Hematopoietic multipotent progenitor cell treated with erythropoietin and hydrocortisone succinate and interleukin-3 and kit ligand, for 15 days (in vitro differentiated cells): Measurements from ENCODE around the gene NIPAL4.
"Not testable (repeated sequence)": the region's sequence is repeated elsewhere in the genome, so short reads cannot be mapped to it uniquely, and the experiment has no call there.

Experiments used
- DNase-seq: peaks from one replicate; pipeline ENCODE4 v3.0.0-alpha.2; 2015; ENCODE audit warnings: low spot score

The NIPAL4 gene

DNA sequence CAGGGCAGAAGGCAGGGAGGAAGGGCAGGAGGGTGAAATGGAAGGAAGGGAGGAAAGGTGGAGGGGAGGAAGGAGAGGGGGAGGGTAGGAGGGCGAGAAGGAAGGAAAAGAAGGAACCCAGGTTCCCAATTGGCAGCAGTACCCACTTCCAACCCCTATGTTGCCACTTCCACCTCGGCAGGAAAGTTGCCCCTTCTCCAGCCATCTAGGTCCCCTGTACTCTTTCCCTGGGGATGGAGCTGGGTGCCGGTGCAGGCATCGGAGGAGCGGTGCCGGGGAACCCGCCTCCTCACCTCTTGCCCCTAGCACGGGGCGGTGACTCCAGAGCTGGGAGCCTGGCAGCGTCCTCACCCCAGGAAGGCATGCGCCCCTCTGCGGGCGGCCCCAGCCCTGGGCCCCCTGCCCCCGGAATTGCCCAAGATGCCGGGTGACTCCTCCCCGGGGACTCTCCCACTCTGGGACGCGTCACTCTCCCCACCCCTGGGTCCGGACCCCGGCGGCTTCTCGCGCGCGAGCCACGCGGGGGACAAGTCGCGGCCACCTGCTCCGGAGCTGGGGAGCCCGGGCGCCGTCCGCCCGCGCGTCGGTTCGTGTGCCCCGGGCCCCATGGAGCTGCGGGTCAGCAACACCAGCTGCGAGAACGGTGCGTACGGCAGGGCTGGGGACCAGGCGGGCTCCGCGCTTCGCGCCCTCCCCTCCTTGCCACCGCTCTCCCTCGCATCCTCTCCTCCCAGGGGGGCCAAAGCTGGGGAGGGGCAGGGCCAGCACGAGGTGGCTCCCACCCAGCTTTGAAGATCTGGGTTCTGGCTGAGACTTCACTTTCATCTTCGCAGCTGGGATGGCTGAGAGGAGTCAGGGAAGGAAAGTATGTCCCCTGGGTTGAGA, at the start of gene NIPAL4:
Gene NIPAL4 (plus strand): TSS at position 499 of the 885 bp plus-strand sequence. CDS start 108 bp downstream, at position 607.
- DNase-seq = no peak

DNA sequence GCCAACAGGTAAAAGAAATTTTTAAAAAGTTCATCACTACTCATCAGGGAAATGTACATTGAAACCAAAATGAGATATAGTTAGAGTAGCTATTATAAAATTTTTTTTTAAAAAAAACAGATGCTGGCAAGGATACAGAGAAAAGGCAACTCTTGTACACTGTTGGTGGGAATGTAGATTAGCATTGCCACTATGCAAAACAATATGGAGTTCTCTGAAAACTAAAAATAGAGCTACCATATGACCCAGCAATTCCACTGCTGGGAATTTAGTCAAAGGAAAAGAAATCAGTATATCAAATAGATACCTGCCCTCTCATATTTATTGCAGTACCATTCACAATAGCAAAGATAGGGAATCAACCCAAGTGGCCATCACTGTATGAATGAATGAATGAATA, 44.2 kb upstream of the NIPAL4 start:
- DNase-seq = no peak

DNA sequence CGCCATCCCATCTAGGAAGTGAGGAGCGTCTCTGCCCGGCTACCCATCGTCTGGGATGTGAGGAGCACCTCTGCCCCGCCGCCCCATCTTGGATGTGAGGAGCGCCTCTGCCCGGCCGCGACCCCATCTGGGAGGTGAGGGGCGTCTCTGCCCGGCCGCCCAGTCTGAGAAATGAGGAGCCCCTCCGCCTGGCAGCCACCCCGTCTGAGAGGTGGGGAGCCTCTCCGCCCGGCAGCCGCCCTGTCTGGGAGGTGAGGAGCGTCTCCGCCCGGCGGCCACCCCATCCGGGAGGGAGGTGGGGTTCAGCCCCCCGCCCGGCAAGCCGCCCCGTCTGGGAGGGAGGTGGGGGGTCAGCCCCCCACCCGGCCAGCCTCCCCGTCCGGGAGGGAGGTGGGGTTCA, 40.5 kb upstream of the NIPAL4 start:
- not testable (repeated sequence) for DNase-seq

DNA sequence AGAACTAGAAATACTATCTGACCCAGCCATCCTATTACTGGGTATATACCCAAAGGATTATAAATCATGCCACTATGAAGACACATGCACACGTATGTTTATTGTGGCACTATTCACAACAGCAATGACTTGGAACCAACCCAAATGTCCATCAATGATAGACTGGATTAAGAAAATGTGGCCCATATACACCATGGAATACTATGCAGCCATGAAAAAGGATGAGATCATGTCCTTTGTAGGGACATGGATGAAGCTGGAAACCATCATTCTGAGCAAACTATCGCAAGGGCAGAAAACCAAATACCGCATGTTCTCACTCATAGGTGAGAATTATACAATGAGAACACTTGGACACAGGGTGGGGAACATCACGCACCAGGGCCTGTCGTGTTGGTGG, 30.1 kb upstream of the NIPAL4 start:
- DNase-seq = not testable (repeated sequence)

DNA sequence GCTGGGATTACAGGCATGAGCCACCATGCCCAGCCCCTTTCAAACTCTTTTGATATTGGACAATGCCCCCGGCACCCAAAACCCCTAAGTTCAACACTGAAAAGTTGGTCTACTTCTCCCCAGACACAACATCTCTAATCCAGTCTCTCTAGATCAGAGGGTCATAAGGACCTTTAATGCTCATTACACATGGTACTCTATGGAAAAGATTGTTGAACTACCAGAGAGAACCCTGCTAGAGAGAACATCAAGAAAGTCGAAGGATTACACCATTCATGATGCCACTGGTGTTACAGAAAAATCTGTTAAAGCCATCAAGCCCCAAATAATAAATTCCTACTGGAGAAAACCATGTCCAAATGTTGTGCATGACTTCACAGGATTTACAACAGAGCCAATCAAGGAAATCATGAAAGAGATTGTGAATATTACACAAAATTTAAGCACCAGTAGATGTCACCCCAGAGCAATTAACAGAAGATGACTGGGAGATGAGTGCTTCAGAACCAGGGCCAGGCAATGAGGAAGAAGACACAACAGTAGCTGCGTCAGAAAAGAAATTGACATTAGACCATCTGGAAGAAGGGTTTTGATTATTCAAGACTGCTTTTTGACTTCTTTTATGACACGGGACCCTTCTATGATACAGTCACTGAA, 28.3 kb upstream of the NIPAL4 start:
- no peak for DNase-seq

DNA sequence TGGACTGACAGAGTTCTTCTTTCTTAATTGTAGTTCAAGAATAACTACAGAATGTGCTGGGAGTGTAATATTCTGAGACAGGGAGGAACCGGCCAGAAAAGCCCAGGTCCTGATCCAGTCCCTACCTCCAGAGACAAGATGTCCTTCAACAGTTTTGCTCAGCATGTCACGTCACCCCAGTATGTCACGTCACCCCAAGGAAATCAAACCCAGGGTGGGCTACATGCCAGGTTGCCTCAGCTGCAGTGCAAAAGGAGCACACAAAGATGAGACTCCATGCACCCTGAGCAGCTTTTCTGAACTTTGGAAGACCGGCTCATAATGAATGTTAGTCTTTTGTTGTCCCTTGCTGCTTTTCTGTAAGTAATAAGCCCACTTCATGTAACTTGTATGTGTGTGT, 25.9 kb upstream of the NIPAL4 start:
- no peak for DNase-seq

DNA sequence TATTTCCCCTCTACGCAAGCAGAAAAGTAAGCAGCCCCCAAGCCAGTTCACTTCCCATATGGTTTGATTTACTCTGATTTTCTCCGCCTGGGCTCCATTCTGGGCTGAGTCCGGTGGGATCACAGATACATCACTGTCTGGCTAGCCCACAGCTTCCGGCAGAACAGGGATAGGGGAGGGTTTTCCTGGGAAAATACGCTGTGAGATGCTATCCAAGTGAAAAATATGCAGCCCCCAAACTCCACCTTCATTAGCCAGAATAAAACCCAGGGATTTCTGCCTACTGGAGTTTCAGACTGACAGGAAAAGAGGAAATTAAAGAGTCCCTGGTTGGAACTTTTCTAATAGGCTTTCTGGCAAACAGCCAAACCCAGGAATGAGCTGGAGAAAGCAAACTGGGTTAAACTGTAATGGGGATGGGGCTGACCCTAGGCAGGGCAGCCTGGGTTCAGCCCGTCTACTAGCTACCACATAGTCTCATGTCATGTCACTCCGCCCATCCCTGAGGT, 16.9 kb upstream of the NIPAL4 start:
- no peak for DNase-seq

DNA sequence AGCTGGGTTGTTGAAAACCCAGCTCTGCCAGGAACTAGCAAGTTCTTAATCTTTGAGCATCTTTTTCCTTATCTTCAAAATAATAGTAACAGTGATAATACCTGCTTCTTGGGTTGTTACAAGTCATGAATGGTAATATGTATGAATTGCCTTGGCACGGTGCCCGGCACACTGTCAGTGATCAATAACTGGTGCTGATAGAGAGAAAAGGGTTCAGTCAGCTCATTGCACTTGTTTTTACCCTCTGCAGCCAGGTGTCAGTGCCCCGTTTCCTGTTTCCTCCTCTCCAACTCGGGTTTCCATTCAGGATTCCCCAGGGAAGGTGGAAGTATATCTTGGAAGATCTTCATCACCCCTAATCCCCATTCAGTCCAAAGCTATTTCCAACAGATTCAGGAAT, 15.8 kb upstream of the NIPAL4 start:
- no peak for DNase-seq

DNA sequence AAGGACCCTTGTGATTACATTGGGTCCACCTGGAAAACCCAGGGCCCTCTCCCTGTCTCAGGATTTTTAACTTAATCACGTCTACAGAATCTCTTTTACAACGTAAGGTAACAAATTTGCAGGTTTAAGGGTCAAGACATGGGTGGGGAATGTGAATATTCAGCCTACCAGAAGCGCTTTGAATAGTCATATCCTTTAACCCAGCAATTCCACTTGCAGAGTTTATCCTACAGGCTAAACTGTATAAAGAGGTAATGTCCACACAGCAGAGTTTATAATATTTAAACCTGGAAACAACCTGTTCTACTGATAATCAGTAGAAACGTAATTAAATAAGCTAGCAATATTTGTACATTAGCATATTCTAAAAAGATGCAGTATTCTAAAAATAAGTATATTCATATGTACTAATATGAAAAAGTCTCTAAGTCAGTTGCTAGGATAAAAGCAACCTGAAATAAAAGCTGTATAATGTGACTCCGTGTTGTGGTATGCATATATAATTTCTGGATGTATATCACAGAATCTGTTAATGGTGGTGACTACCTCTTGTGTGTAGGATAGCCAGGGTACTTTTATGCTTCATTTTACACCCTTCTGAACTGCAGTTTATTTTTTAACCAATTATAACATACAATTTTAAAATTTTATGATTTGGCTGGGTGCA, 14.1 kb upstream of the NIPAL4 start:
- DNase-seq = no peak

DNA sequence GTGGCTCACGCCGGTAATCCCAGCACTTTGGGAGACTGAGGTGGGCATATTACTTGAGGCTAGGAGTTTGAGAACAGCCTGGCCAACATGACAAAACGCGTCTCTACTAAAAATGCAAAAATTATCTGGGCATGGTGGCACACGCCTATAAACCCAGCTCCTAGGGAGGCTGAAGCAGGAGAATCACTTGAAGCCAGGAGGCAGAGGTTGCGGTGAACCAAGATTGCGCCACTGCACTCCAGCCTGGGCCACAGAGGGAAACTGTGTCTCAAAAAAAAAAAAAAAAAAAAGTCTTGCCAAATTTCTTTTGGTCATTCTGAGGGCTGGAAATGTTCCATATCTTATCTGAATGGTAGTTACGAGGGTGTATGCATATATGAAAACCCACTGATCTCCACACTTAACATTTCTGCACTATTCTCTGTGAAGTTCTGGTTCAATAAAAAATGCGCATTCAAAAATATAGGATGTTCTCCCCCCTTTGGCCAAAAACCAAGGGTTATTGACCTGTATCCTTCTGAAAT, 13.5 kb upstream of the NIPAL4 start:
- no peak for DNase-seq

DNA sequence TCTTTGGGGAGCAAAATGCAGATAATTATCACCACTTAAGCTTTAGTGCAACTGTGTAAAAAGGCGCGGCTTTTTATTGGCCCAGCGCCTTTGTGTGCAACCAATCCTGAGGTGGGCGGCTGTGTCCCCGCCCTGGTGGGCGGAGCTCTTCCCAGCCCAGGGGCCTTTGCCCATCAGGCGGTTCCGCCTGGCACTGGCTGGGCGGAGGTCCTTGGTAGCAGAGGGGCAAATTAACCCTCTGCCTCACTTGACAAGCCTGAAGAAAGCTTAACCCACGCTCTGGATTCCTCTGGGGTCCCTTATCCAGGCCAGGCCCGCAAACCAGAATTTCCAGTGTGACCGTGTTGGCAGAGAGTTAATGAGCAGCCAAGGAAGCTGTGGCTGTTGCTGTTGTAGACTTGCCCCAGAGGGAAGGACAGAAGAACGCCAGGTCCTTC, 12.8 kb upstream of the NIPAL4 start:
- no peak for DNase-seq

DNA sequence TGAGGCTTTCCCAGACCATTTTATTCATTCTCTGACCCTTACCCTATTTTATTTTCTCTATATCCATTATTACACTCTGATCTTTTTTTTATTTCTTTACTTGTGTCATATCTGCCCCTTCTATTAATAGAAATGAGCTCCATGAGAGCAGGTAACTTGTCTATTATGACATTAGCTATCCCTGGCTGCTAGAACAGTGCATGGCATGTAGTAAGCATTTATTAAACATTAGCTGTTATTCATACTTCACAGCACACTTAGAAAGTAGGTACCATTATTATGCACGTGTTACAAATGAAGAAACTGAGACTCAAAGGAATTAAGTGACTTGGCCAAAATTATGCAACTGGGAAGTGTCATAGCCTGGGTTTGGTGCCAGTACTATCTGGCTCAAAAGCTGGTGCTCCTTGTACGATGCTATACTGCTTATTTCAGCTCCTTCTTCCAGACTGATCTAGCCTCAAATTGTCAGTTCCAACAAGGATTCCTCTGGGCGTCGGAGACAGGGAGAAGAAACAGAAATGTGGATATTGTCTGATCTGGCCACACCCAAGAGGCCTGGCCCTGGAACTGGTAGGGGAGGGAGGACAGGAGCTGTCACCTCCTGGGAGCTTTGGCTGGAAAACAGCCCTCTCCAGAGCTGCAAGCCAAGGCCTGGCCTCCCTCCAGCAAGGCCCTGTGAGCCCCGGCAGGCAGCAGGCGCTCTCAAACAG, 10.8 kb upstream of the NIPAL4 start:
- no peak for DNase-seq

DNA sequence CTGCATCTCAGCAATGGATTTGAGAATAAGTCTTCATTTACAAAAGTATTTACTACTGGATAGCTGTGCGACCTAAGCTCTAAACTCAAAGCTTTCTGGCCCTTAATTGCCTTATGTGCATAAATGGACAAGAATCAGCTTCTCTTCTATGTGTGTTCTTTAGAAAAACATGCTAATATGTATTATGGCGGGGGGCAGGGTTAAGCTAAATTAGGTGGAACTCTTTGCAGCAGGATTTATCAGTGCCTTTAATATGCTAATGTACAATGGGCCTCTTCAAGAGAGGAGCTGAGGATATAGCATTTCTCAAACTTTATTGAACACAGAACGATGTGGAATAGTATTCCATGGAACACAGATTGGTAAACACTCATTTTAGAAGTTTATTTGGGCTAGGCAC, 10.0 kb upstream of the NIPAL4 start:
- no peak for DNase-seq

DNA sequence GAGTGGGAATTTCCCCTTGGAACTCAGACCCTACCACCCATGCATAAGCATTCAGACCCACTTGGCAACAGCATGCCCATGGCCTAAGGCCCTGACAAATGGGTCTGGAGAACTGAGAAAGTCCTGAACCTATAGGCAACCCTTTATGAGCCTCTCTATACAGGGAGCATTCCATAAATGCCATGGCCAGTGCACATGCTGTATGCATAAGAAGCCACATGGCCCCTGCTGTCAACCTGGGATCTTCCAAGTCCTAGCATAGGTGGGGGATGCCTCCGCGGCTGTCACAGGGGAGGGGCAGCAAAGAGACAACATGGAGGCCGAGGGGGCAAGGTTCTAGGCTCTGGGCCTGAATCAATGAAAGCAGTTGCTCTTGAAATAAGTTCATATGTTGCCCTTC, 8.2 kb upstream of the NIPAL4 start:
- DNase-seq = no peak

DNA sequence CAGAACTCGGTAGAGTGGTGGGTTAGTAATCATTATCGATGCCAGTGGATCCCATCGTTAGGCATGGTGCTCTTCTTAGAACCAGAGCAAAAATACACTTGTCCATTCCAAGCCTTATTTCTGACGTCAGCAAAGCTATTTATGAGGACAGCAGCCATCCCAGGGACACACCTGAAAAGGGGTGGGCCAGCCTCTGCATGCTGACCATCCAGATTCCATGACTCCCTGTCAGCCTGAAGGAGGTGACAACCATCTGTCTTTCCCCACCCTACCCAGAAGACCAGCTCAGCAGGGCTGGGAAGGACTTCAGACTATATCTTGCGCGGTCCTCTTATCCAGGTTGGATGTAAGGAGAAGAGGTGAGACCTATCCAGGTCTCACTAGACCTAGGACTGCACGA, 5.7 kb upstream of the NIPAL4 start:
- DNase-seq = no peak

DNA sequence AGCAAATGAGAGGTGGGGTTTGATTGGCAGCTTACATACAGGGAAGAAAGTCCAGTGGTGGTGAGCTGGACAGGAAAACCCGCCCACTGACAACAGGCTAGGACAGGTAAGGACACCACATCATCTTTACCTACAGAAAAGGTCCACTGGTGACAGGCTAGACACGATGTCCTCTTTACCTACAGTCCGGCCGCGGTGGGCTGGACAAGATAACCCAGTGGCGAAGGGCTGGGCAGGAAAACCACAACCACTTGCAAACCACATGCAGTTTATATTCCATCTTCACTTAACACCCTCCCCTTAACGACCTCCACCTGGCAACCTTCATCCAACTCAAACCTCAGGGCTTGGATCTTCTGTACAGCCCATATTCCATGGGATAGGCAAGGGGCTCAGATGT, 5.0 kb upstream of the NIPAL4 start:
- DNase-seq = no peak

DNA sequence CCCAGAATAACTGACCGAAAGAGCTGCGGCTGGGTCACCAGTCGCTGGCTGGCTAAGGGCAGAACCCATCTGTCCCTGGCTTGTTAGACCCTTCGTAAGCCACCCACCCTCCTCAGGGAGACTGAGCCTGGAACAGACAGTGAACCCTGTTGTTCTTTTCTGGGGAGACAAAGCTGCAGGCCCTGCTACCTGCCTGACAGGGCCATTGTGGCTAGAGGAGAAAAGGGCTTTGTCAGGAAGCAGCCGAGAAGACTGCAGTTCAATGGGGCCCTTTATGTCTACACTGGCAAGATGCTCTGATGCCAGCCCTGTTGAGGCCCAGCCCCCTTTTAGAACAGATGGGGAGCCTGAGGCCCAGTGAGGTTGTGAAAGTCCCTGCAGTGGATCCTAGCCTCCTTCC, 3.7 kb upstream of the NIPAL4 start:
- DNase-seq = no peak

DNA sequence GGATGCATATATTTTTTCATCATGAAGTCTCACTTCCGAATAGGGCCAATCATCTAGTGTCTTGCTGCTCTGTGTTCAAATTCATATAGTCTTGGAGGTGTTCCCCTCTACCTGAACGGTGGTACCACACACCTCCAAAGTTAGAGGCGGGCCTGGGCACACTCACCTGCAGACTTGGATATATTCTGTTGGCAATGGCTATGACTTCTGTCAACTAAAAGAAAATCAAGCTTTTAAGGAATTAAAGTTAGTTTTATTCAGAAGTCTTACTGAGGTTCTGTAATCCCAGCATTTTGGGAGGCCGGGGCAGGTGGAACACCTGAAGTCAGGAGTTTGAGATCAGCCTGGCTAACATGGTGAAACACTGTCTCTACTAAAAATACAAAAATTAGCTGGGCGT, 2.6 kb upstream of the NIPAL4 start:
- no peak for DNase-seq

DNA sequence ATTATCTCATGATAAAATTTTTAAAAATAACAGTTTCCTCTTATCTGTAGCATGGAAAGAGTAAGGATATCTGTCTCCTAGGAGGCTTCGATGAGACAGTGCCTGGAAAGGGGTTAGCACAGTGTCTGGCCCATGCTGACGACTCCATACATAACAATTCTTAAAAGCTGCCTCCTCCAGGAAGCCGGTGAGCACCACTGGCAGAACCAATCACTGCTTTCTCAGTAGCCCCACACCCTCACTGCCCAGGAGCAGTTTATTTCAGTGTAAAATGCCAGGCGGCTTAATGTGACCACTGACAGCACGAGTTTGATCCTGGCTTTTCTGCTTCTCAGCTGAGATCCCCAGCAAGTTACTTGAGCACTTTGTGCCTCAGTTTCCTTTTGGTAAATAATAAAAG, 1.2 kb upstream of the NIPAL4 start:
- no peak for DNase-seq

DNA sequence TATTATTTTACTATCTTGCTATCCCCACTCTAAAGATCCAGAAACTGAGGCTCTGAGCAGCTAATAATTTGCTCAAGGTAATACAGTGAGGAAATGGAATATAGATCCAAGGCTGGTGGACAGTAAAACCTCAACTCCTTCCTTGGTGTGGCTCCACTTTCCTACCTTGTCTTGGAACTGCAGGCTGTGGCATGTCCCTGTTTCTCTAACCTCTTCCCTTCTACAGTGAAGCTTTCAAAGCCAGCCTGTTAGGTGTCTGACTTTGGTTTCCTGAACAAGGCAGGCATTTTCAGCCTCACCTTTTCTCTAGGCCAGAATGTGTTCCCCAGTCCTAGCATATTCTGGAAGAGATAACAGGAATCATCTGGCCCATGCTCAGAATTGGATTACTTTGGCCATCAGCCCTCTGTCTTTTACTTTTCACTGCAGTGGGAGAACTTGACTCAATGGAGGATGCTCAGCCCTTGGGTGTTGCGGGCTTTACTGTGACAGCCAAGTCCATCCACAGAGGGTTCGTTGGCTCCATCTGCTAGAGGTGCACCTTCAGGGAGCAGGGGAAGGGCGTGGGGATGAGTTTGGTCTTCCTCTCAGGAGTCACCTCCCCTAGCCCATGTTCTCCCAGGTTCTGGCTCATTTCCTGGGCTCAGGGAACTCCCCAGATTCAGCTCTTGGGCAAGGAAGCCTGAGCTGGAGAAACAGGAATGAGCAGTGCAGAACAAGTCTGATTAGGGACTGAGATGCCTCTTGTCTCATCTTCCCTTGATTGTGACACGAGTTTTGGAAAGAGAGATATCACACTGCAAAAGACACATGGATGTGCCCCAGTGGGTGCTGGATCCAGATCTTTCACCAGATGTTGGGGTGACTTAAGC, 1.1 kb downstream of the NIPAL4 start:
- no peak for DNase-seq

DNA sequence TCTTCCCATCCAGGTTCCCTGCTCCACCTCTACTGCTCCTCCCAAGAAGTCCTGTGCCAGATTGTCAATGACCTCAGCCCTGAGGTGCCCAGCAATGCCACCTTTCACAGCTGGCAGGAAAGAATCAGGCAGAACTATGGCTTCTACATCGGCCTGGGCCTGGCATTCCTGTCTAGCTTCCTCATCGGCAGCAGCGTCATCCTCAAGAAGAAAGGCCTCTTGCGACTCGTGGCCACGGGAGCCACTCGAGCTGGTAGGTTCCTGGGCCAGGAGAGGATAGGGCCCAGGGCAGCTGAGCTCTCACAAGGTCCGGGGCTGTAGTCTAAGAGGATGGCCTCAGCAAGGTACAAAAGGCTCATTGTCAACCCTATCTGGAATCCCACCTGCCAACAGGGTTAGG, 3.1 kb downstream of the NIPAL4 start:
- no peak for DNase-seq
